ENCODE results near the gene MECP2. TPM values are rescaled to one million over a fixed set of nuclear protein-coding genes. Genes with fewer than 3 reads are reported as not detected.

Gene MECP2
- total and polyA plus RNA-seq, 2 of the 13 experiments (the other 11 are each of a cell fraction or from before 2014, with no cell fraction given), result 7.9 to 18.1 TPM

DNA sequence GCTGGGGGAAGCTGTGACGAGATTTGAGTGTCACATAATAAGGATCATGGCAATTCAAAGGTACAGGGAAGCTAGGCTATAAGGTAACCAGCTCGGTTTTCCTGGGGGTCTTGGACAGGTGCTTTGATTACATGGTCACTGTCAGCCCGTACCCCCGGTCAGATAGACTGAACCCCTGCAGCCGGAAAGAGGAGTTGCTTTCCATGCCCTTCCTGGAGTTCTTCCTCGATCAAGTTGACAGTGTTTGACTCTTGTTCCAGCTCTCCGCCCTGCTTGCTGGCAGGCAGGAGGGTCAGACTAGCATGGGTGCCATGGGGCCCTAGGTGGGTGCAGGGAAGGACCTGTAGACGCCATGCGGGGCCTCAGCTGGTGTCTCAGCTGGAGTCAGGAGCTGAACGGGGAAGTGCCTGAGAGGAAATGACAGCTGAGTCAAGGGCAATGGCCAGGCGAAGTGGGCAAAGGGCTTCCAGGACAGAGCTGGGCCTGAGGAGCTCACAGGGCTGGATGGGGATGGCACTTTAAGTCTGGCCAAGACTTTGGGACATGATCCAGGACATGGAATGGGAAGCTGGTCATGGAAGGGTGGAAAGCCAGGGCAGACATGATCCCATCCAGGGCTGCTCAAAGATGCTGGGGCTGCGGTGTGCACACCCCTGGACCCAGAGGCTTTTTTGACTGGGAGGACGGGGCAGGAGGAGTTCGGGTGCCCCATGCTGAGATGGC, 123.4 kb downstream of the MECP2 start:
- Histone ChIP-seq H3K9ac (ENCODE audit: insufficient read depth, low read depth, low read length) (peak overlapping the region; percentile 49), H3K9me3 (ENCODE audit: low read length) (no peaks in the 10 kb centered on the region), H3K4me2 (ENCODE audit: low read depth, low read length) (peak overlapping the region; percentile 80), H3K27me3 (ENCODE audit: control insufficient read depth in 1 of 2, insufficient read depth in 2 of 2, low read length in 2 of 2) (no peaks in the 10 kb centered on the region; a peak in 1 of 5 replicates), H3K4me3 (replicated peaks in 1 of 3; ENCODE audit: insufficient read depth in 1 of 3, low read depth in 2 of 3, low read length in 3 of 3) (peak overlapping the region in 1 of 3 experiments; percentile 90; a peak in 2 of 6 replicates), H3K79me2 (ENCODE audit: insufficient read depth, low read length) (peaks cover 25% of the 10 kb centered on the region), H2AFZ (ENCODE audit: low read length) (no peak overlapping the region), H3K4me1 (ENCODE audit: insufficient read depth, low read length) (peaks cover 30% of the 10 kb centered on the region), H3K27ac (ENCODE audit: extremely low read length, insufficient read depth, low read length) (peak overlapping the region; percentile 95), H4K20me1 (ENCODE audit: insufficient read depth, low read length) (peaks cover 6% of the 10 kb centered on the region), H3K36me3 (replicated peaks in 1 of 2; ENCODE audit: control insufficient read depth in 1 of 2, insufficient read depth in 2 of 2, low read length in 2 of 2) (no peaks in the 10 kb centered on the region)
- intact Hi-C loops (cut with micrococcal nuclease; ENCODE audit: unreplicated experiment), result no loop called here
- ATAC-seq, result no peak
- WGBS (ENCODE audit: low lambda C conversion rate), result 62% methylated on average over 7 of the region's 14 CpGs
- in situ Hi-C loops (cut with HindIII; ENCODE audit: extremely low pct_ligation_motif_present, low pct_unique_long_range_greater_than_20kb), result loop anchor here (5.0 kb wide), 1 partner anchor 38 kb away; no protein-coding TSS in a partner anchor
- POLR2A ChIA-PET, result interaction anchor here (0.7 to 6.3 kb wide), 5 partner anchors 11 to 64 kb away, joined by 3 to 54 read pairs (median 5); no protein-coding TSS in a partner anchor
- FAIRE-seq, result no peak
- no TSS peak for BruUV-seq (replicated peaks)
- CTCF ChIA-PET (ENCODE audit: low intra/inter-chr PET ratio, low total read pairs), result no interaction called here
- DNase-seq (ENCODE audit: low spot score), result no peak
- TF ChIP-seq, protein P1, sequence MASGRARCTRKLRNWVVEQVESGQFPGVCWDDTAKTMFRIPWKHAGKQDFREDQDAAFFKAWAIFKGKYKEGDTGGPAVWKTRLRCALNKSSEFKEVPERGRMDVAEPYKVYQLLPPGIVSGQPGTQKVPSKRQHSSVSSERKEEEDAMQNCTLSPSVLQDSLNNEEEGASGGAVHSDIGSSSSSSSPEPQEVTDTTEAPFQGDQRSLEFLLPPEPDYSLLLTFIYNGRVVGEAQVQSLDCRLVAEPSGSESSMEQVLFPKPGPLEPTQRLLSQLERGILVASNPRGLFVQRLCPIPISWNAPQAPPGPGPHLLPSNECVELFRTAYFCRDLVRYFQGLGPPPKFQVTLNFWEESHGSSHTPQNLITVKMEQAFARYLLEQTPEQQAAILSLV (CRISPR knock-in tag; IDR thresholded peaks at IDR 0.05; ENCODE audit: borderline replicate concordance), result no peak
- peak; percentile 74; the same call in 1 of the 2 replicates for TF ChIP-seq TFAP4 (IDR thresholded peaks at IDR 0.05; ENCODE audit: borderline replicate concordance, low read depth)
- no peak for TF ChIP-seq MZF1 (CRISPR knock-in tag; IDR thresholded peaks at IDR 0.05; ENCODE audit: borderline replicate concordance)
- TF ChIP-seq BRF2 (CRISPR knock-in tag; IDR thresholded peaks at IDR 0.05), result no peak
- no peak for TF ChIP-seq PRMT3 (CRISPR knock-in tag; IDR thresholded peaks at IDR 0.05; ENCODE audit: borderline replicate concordance, low read depth)
- no peak for TF ChIP-seq ZSCAN21 (CRISPR knock-in tag; IDR thresholded peaks at IDR 0.05; ENCODE audit: borderline replicate concordance)
- TF ChIP-seq ZNF580 (CRISPR knock-in tag; IDR thresholded peaks at IDR 0.05; ENCODE audit: borderline replicate concordance, low read depth), result no peak
- TF ChIP-seq RFXAP (CRISPR knock-in tag; IDR thresholded peaks at IDR 0.05; ENCODE audit: borderline replicate concordance), result no peak
- TF ChIP-seq TSC22D2 (CRISPR knock-in tag; IDR thresholded peaks at IDR 0.05; ENCODE audit: borderline replicate concordance), result no peak
- peak; percentile 78; the same call in 1 of the 2 replicates for TF ChIP-seq ZC3H4 (CRISPR knock-in tag; IDR thresholded peaks at IDR 0.05; ENCODE audit: borderline replicate concordance)
- no peak for TF ChIP-seq ZFP37 (CRISPR knock-in tag; IDR thresholded peaks at IDR 0.05; ENCODE audit: borderline replicate concordance)
- TF ChIP-seq GABPB1 (CRISPR knock-in tag; IDR thresholded peaks at IDR 0.05), result 0 out of 2 replicates have a peak, but pooled peaks have one; percentile 2
- TF ChIP-seq U2AF1 (optimal IDR thresholded peaks at IDR 0.05; ENCODE audit: low read depth, low read length), result no peak
- peak; percentile 75 for TF ChIP-seq ZNF687 (CRISPR knock-in tag; IDR thresholded peaks at IDR 0.05)
